Measurements from ENCODE around the gene YWHAB.

- TF ChIP-seq CTCF (IDR thresholded peaks at IDR 0.05) (no peak), EZH2 (IDR thresholded peaks at IDR 0.05; ENCODE audit: borderline replicate concordance, insufficient read depth, low read depth, low read length, poor library complexity, severe bottlenecking) (no peak)
Observed at GRCh38 chr20:44928595-44928994, 43.1 kb downstream of the YWHAB start.

Data from B cell (primary cell).